Right lobe of liver (tissue), 4 donors: ENCODE measurements around the gene SYNE2.

Experiments used
- POLR2A ChIP-seq: fragments of 450-650 bp; IDR thresholded peaks from one replicate; pipeline ENCODE4 v1.6.1; 2017; ENCODE audit warnings: antibody characterized with exemption, mild to moderate bottlenecking
- TF ChIP-seq, protein P1 (sequence below), 4 donors: fragments of 200-600 bp in 3 of 4; fragments of 450-650 bp in 1 of 4; IDR thresholded peaks; one replicate each; pipeline versions ENCODE4 v1.5.1 to v1.8.0; 2016 to 2022; ENCODE audit warnings: antibody characterized with exemption in 4 of 4, mild to moderate bottlenecking in 2 of 4
- donor health status: DM: no; HTN: no; CAD: no.
- donor health status: DM: no; HTN: no; CAD: no.
- donor health status: DM: no; HTN: yes; CAD: no.

DNA sequence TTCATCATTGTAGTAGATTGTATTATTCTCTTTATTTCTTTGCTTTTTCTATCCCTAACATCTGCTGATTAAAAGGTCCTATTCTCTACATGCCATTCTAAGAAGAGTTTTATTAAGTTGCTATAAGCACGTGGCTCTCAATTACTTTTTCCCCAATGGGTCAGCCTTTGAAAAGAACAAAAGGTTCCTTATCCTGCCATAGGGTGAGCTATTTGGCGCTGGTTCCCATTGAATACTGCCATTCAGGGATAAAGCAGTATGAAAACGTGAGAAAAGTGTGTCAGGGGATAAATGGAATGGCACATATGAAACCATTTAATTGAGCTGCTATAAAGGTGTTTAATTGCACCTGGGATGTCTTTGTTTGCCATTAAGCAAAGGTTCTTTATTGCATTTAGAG, 80.9 kb downstream of the SYNE2 start:
- TF ChIP-seq, protein P1, sequence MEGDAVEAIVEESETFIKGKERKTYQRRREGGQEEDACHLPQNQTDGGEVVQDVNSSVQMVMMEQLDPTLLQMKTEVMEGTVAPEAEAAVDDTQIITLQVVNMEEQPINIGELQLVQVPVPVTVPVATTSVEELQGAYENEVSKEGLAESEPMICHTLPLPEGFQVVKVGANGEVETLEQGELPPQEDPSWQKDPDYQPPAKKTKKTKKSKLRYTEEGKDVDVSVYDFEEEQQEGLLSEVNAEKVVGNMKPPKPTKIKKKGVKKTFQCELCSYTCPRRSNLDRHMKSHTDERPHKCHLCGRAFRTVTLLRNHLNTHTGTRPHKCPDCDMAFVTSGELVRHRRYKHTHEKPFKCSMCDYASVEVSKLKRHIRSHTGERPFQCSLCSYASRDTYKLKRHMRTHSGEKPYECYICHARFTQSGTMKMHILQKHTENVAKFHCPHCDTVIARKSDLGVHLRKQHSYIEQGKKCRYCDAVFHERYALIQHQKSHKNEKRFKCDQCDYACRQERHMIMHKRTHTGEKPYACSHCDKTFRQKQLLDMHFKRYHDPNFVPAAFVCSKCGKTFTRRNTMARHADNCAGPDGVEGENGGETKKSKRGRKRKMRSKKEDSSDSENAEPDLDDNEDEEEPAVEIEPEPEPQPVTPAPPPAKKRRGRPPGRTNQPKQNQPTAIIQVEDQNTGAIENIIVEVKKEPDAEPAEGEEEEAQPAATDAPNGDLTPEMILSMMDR (IDR thresholded peaks at IDR 0.05): no peak
- no peak for TF ChIP-seq POLR2A
